Parathyroid adenoma (tissue), 2 donors: ENCODE measurements around the gene ARHGAP21.

Source experiments
- H2AFZ ChIP-seq: fragments of 300-600 bp; sonication (generic); one replicate; pipeline ENCODE4 v1.7.0; 2017; ENCODE audit warnings: antibody characterized with exemption, mild to moderate bottlenecking
- H3K27ac ChIP-seq: fragments of 300-600 bp; sonication (generic); one replicate; pipeline ENCODE4 v1.7.0; 2017
- H3K27me3 ChIP-seq: fragments of 300-600 bp; sonication (generic); one replicate; pipeline ENCODE4 v1.7.0; 2017; ENCODE audit warnings: low read length; ENCODE audit not compliant: control insufficient read depth, insufficient read depth
- H3K36me3 ChIP-seq: fragments of 300-600 bp; sonication (generic); one replicate; pipeline ENCODE4 v1.7.0; 2017; ENCODE audit warnings: low read length; ENCODE audit not compliant: control insufficient read depth, insufficient read depth
- H3K4me1 ChIP-seq: fragments of 300-600 bp; sonication (generic); one replicate; pipeline ENCODE4 v1.7.0; 2017; ENCODE audit warnings: control low read depth
- H3K4me2 ChIP-seq: fragments of 300-600 bp; sonication (generic); one replicate; pipeline ENCODE4 v1.7.0; 2017; ENCODE audit warnings: low read length
- H3K4me3 ChIP-seq: fragments of 300-600 bp; sonication (generic); one replicate; pipeline ENCODE4 v1.7.0; 2017; ENCODE audit warnings: low read depth, low read length
- H3K79me2 ChIP-seq: fragments of 300-600 bp; sonication (generic); one replicate; pipeline ENCODE4 v1.7.0; 2017; ENCODE audit warnings: control low read depth
- H3K9ac ChIP-seq: fragments of 300-600 bp; sonication (generic); one replicate; pipeline ENCODE4 v1.7.0; 2017; ENCODE audit warnings: mild to moderate bottlenecking
- H3K9me3 ChIP-seq: fragments of 300-600 bp; sonication (generic); one replicate; pipeline ENCODE4 v1.7.0; 2017; ENCODE audit warnings: low read length; ENCODE audit not compliant: control insufficient read depth
- TF ChIP-seq, protein P1 (sequence below): fragments of 300-600 bp; sonication (generic); IDR thresholded peaks from one replicate; pipeline ENCODE4 v1.7.0; 2017; ENCODE audit warnings: antibody characterized with exemption, mild to moderate bottlenecking
- donor health status: primary hyperparathyroidism.

Gene ARHGAP21

DNA sequence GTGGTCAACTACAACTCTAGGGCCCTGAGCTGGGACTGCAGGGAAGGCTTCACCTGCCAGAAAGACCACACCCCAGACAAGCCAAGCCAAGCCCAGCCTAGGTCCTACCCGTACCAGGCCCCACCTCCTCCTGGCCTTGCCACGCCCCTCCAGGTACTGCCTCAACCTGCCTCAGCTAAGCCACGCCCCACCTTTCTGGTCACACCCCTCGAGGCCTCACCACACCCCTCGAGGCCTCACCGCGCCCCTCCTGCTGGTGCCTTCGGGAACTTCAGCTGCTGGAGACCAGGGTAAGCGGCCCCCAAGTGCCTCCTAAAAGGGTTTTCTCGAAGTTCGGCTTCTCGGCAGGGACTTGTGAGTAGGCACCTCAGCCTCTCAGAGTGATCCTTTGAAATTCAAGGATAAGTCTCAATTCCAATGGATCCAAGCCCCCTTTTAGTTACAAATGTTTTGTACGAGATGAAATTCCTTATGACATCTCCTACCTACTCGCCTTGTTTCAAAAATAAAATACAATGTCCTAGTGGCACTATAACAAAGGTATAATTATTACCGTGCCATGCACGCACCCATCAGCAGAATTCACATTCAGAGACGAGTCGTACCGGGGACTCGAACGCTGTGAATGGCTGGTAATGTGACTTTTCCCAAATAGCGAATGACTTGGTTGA, 171.2 kb downstream of the ARHGAP21 start:
- Histone ChIP-seq H3K27me3 (no peaks in the 10 kb centered on the region), H3K4me2 (no peak overlapping the region), H3K9ac (no peak overlapping the region), H2AFZ (no peak overlapping the region), H3K36me3 (no peaks in the 10 kb centered on the region), H3K4me3 (no peak overlapping the region), H3K79me2 (no peaks in the 10 kb centered on the region), H3K4me1 (no peaks in the 10 kb centered on the region), H3K27ac (no peak overlapping the region), H3K9me3 (no peaks in the 10 kb centered on the region)
- TF ChIP-seq, protein P1, sequence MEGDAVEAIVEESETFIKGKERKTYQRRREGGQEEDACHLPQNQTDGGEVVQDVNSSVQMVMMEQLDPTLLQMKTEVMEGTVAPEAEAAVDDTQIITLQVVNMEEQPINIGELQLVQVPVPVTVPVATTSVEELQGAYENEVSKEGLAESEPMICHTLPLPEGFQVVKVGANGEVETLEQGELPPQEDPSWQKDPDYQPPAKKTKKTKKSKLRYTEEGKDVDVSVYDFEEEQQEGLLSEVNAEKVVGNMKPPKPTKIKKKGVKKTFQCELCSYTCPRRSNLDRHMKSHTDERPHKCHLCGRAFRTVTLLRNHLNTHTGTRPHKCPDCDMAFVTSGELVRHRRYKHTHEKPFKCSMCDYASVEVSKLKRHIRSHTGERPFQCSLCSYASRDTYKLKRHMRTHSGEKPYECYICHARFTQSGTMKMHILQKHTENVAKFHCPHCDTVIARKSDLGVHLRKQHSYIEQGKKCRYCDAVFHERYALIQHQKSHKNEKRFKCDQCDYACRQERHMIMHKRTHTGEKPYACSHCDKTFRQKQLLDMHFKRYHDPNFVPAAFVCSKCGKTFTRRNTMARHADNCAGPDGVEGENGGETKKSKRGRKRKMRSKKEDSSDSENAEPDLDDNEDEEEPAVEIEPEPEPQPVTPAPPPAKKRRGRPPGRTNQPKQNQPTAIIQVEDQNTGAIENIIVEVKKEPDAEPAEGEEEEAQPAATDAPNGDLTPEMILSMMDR, result no peak

DNA sequence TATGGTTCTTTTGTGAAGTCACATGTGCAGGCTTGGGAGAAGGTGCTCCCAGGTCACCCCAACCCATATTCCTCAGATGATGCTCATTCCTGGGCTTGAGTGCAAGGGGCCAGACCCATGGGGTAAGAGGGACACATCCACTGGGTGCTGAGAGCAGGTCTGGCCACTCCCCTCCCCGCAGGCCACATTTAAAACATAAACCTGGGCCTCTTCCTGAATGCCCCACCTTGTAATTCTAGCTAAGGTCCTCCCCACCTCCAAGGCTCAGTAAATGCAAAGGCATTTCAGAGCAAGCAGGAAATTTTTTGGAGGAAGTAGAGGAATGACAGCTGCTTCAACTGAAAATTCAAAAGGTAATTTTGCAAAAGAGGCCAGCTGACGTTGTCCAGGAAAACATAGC, 172.5 kb downstream of the ARHGAP21 start:
- Histone ChIP-seq H3K27ac (no peak overlapping the region), H3K4me3 (no peak overlapping the region), H3K36me3 (no peaks in the 10 kb centered on the region), H3K4me2 (no peak overlapping the region), H2AFZ (no peak overlapping the region), H3K9ac (no peak overlapping the region), H3K9me3 (no peaks in the 10 kb centered on the region), H3K4me1 (no peaks in the 10 kb centered on the region), H3K27me3 (no peaks in the 10 kb centered on the region), H3K79me2 (no peaks in the 10 kb centered on the region)
- TF ChIP-seq, protein P1, result no peak

DNA sequence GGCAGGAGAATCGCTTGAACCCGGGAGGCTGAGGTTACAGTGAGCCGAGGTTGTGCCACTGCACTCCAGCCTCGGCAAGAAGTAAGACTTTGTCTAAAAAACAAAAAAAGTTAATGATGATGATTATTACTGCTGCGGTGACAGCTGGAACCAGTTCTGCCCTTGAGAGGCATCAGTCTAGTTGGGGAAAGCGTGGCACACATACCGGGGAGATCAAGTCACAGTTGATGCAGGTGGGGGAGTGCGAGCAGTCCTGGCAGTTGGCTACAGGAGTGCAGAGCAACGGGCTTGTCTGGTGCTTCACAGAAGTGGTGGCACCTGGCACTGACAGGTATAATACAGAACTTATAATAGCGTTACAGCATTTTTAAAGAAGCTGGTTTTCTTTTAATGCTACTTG, 173.0 kb downstream of the ARHGAP21 start:
- no peaks in the 10 kb centered on the region for H3K36me3 ChIP-seq
- no peak overlapping the region for H3K27ac ChIP-seq
- no peaks in the 10 kb centered on the region for H3K9me3 ChIP-seq
- no peak overlapping the region for H3K4me2 ChIP-seq
- H3K9ac ChIP-seq, result no peak overlapping the region
- H3K4me1 ChIP-seq, result no peaks in the 10 kb centered on the region
- H3K27me3 ChIP-seq, result no peaks in the 10 kb centered on the region
- H3K4me3 ChIP-seq, result no peak overlapping the region
- no peak overlapping the region for H2AFZ ChIP-seq
- TF ChIP-seq, protein P1, result no peak
- no peaks in the 10 kb centered on the region for H3K79me2 ChIP-seq

DNA sequence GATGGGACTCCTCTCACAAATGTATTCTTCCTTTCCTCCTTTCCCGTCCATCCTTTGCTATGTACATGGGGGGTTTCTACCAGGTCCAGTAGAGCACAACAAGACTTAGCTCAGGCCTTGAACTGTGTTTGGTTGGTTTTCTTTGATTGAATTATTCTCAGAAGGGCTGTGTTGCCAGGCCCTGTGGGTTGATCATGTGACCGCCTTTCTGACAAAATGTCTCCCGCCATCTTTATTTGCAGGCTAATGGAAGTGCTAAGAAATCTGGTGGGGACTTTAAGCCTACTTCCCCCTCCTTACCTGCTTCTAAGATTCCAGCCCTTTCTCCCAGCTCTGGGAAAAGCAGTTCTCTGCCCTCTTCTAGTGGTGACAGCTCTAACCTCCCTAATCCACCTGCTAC, 178.1 kb downstream of the ARHGAP21 start:
- TF ChIP-seq, protein P1, result no peak
- Histone ChIP-seq H3K9ac (no peak overlapping the region), H3K9me3 (no peaks in the 10 kb centered on the region), H3K27ac (no peak overlapping the region), H3K4me1 (no peaks in the 10 kb centered on the region), H3K36me3 (no peaks in the 10 kb centered on the region), H2AFZ (no peak overlapping the region), H3K27me3 (no peaks in the 10 kb centered on the region), H3K4me2 (no peak overlapping the region), H3K4me3 (no peak overlapping the region), H3K79me2 (no peaks in the 10 kb centered on the region)

DNA sequence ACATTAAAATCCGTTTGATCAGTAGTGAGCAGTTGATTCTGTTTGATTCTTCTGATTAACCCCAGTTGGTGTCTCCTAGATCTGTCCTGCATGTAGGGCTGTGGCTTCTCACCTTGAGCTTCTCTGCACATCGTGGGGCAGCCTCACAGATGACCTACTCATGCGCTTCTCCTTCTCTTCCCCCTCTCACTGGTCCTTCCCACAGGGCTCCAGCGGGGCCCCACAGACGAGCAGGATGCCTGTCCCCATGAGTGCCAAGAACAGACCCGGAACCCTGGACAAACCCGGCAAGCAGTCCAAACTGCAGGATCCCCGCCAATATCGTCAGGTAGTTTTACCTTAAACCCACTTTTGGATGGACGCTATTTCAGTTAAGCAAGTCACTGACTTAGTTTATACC, 178.9 kb downstream of the ARHGAP21 start:
- Histone ChIP-seq H3K27me3 (no peaks in the 10 kb centered on the region), H3K9ac (no peak overlapping the region), H3K79me2 (no peaks in the 10 kb centered on the region), H3K4me3 (no peak overlapping the region), H3K9me3 (no peaks in the 10 kb centered on the region), H2AFZ (no peak overlapping the region), H3K4me1 (no peaks in the 10 kb centered on the region), H3K36me3 (no peaks in the 10 kb centered on the region), H3K4me2 (no peak overlapping the region), H3K27ac (no peak overlapping the region)
- TF ChIP-seq, protein P1, result no peak
